Measurements from ENCODE around the gene PXMP4.

Gene PXMP4

GRCh38 chr20:33684533-33685327 lies 35.4 kb downstream of the PXMP4 start:
- DNase-seq (ENCODE audit: low read depth), result peak; percentile 24

GRCh38 chr20:33681728-33682353 lies 38.3 kb downstream of the PXMP4 start:
- no peak for DNase-seq (ENCODE audit: low read depth)

GRCh38 chr20:33681288-33681687 lies 38.8 kb downstream of the PXMP4 start:
- no peak for DNase-seq (ENCODE audit: low read depth)

- no peak for DNase-seq (ENCODE audit: low read depth)
Observed at GRCh38 chr20:33680686-33681085, 39.4 kb downstream of the PXMP4 start.

GRCh38 chr20:33679758-33680485 lies 40.2 kb downstream of the PXMP4 start:
- DNase-seq (ENCODE audit: low read depth), result no peak

- no peak for DNase-seq (ENCODE audit: low read depth)
Observed at GRCh38 chr20:33677991-33678702, 42.0 kb downstream of the PXMP4 start.

- no peak for DNase-seq (ENCODE audit: low read depth)
Observed at GRCh38 chr20:33676652-33677645, 43.2 kb downstream of the PXMP4 start.

GRCh38 chr20:33676121-33676520 lies 44.0 kb downstream of the PXMP4 start:
- DNase-seq (ENCODE audit: low read depth), result no peak

GRCh38 chr20:33675136-33675959 lies 44.8 kb downstream of the PXMP4 start:
- peak; percentile 39 for DNase-seq (ENCODE audit: low read depth)

- DNase-seq (ENCODE audit: low read depth), result peak; percentile 84
Observed at GRCh38 chr20:33674294-33675135, 45.6 kb downstream of the PXMP4 start, which contains the start of gene NECAB3. NECAB3 (minus strand) TSS chr20:33674428; CDS start chr20:33674352, 76 bp downstream.

GRCh38 chr20:33673410-33674293 lies 46.5 kb downstream of the PXMP4 start:
- peak; percentile 74 for DNase-seq (ENCODE audit: low read depth)

GRCh38 chr20:33673114-33673409 lies 47.0 kb downstream of the PXMP4 start:
- DNase-seq (ENCODE audit: low read depth), result no peak

- DNase-seq (ENCODE audit: low read depth), result no peak
Observed at GRCh38 chr20:33672426-33673113, 47.5 kb downstream of the PXMP4 start.

GRCh38 chr20:33671573-33672288 lies 48.4 kb downstream of the PXMP4 start:
- no peak for DNase-seq (ENCODE audit: low read depth)

GRCh38 chr20:33670715-33671499 lies 49.2 kb downstream of the PXMP4 start:
- no peak for DNase-seq (ENCODE audit: low read depth)

All from ELR (cell line).